Measurements from ENCODE around the gene DPY30.
A peak's percentile ranks its signal among the peaks of the same experiment; 100 is the strongest.
"Not testable (repeated sequence)": the region's sequence is repeated elsewhere in the genome, so short reads cannot be mapped to it uniquely, and the experiment has no call there.

Gene DPY30

GRCh38 chr2:32054583-32054982, 15.0 kb upstream of the DPY30 start:
- not testable (repeated sequence) for H3K27me3 ChIP-seq (ENCODE audit: insufficient read depth, low read length, poor library complexity)

GRCh38 chr2:32051836-32052439, 12.3 kb upstream of the DPY30 start:
- no peak overlapping the region for H2BK5ac ChIP-seq (ENCODE audit: low read length)
- H2BK120ac ChIP-seq (ENCODE audit: low read depth, low read length), result no peak overlapping the region
- H3K27me3 ChIP-seq (ENCODE audit: insufficient read depth, low read length, poor library complexity), result no peaks in the 10 kb centered on the region
- no peak overlapping the region for H2AK5ac ChIP-seq (ENCODE audit: low read length)
- H3K9ac ChIP-seq (ENCODE audit: low read length), result no peak overlapping the region
- H4K5ac ChIP-seq (ENCODE audit: low read length), result no peak overlapping the region
- no peak overlapping the region for H3K27ac ChIP-seq (ENCODE audit: low read depth, low read length)
- no peak overlapping the region for H3K4ac ChIP-seq (ENCODE audit: low read depth, low read length)
- no peaks in the 10 kb centered on the region for H3K79me1 ChIP-seq (ENCODE audit: low read length)
- no peak overlapping the region for H4K8ac ChIP-seq (ENCODE audit: low read depth, low read length)
- no peak overlapping the region for H3K56ac ChIP-seq (ENCODE audit: low read length)
- no CpG with 5 or more reads among the region's 11 CpGs for WGBS (ENCODE audit: extremely low coverage, insufficient coverage, low lambda C conversion rate)
- no peak overlapping the region for H2BK15ac ChIP-seq (replicated peaks; ENCODE audit: low read depth)
- no peak for DNase-seq
- no peak overlapping the region for H3K18ac ChIP-seq (ENCODE audit: low read length)
- no peak overlapping the region for H3K23ac ChIP-seq (ENCODE audit: low read length)
- H3K79me2 ChIP-seq (ENCODE audit: control insufficient read depth, insufficient read depth, low read length), result no peaks in the 10 kb centered on the region
- no peaks in the 10 kb centered on the region for H3K4me1 ChIP-seq (ENCODE audit: control insufficient read depth, low read depth, low read length)
- H3K4me2 ChIP-seq (ENCODE audit: low read length), result no peak overlapping the region
- H3K36me3 ChIP-seq (ENCODE audit: control insufficient read depth, insufficient read depth, low read length), result no peaks in the 10 kb centered on the region
- no peak overlapping the region for H3K4me3 ChIP-seq (ENCODE audit: low read length)

More at GRCh38 chr2:32054583-32054982, 15.0 kb upstream of the DPY30 start:
- H2BK15ac ChIP-seq (replicated peaks; ENCODE audit: low read depth); H3K56ac ChIP-seq (ENCODE audit: low read length); H3K18ac ChIP-seq (ENCODE audit: low read length); H3K4me3 ChIP-seq (ENCODE audit: low read length); H2BK120ac ChIP-seq (ENCODE audit: low read depth, low read length); H3K4me1 ChIP-seq (ENCODE audit: control insufficient read depth, low read depth, low read length); DNase-seq; H3K27ac ChIP-seq (ENCODE audit: low read depth, low read length); H3K9ac ChIP-seq (ENCODE audit: low read length); H3K4ac ChIP-seq (ENCODE audit: low read depth, low read length); H4K5ac ChIP-seq (ENCODE audit: low read length); H2AK5ac ChIP-seq (ENCODE audit: low read length); H3K79me1 ChIP-seq (ENCODE audit: low read length); H3K79me2 ChIP-seq (ENCODE audit: control insufficient read depth, insufficient read depth, low read length); H4K8ac ChIP-seq (ENCODE audit: low read depth, low read length); H3K4me2 ChIP-seq (ENCODE audit: low read length); H3K36me3 ChIP-seq (ENCODE audit: control insufficient read depth, insufficient read depth, low read length); H3K23ac ChIP-seq (ENCODE audit: low read length); H2BK5ac ChIP-seq (ENCODE audit: low read length): not testable (repeated sequence)
- WGBS (ENCODE audit: extremely low coverage, insufficient coverage, low lambda C conversion rate), result no CpG with 5 or more reads among the region's 3 CpGs

GRCh38 chr2:32043561-32043960, 4.0 kb upstream of the DPY30 start:
- Histone ChIP-seq H3K56ac (ENCODE audit: low read length) (no peak overlapping the region), H3K79me2 (ENCODE audit: control insufficient read depth, insufficient read depth, low read length) (peaks cover 7% of the 10 kb centered on the region), H3K4ac (ENCODE audit: low read depth, low read length) (no peak overlapping the region), H2BK120ac (ENCODE audit: low read depth, low read length) (no peak overlapping the region), H4K5ac (ENCODE audit: low read length) (no peak overlapping the region), H3K4me2 (ENCODE audit: low read length) (no peak overlapping the region), H2BK15ac (replicated peaks; ENCODE audit: low read depth) (no peak overlapping the region), H4K8ac (ENCODE audit: low read depth, low read length) (no peak overlapping the region), H3K4me1 (ENCODE audit: control insufficient read depth, low read depth, low read length) (no peaks in the 10 kb centered on the region), H3K4me3 (ENCODE audit: low read length) (no peak overlapping the region), H3K18ac (ENCODE audit: low read length) (no peak overlapping the region), H3K23ac (ENCODE audit: low read length) (no peak overlapping the region), H3K9ac (ENCODE audit: low read length) (no peak overlapping the region), H2AK5ac (ENCODE audit: low read length) (no peak overlapping the region), H3K79me1 (ENCODE audit: low read length) (peaks cover 2% of the 10 kb centered on the region), H2BK5ac (ENCODE audit: low read length) (no peak overlapping the region), H3K27me3 (ENCODE audit: insufficient read depth, low read length, poor library complexity) (no peaks in the 10 kb centered on the region), H3K36me3 (ENCODE audit: control insufficient read depth, insufficient read depth, low read length) (no peaks in the 10 kb centered on the region), H3K27ac (ENCODE audit: low read depth, low read length) (no peak overlapping the region)
- no peak for DNase-seq
- WGBS (ENCODE audit: extremely low coverage, insufficient coverage, low lambda C conversion rate), result no CpG with 5 or more reads among the region's 7 CpGs

GRCh38 chr2:32034198-32034887, 5.3 kb downstream of the DPY30 start:
- no CpG with 5 or more reads among the region's 8 CpGs for WGBS (ENCODE audit: extremely low coverage, insufficient coverage, low lambda C conversion rate)

GRCh38 chr2:32018789-32019482, 20.7 kb downstream of the DPY30 start:
- not testable (repeated sequence) for H2BK15ac ChIP-seq (replicated peaks; ENCODE audit: low read depth); H3K79me1 ChIP-seq (ENCODE audit: low read length); H3K4me2 ChIP-seq (ENCODE audit: low read length); H3K18ac ChIP-seq (ENCODE audit: low read length); H3K27ac ChIP-seq (ENCODE audit: low read depth, low read length); H3K9ac ChIP-seq (ENCODE audit: low read length); H3K4ac ChIP-seq (ENCODE audit: low read depth, low read length); H2BK120ac ChIP-seq (ENCODE audit: low read depth, low read length); H3K4me1 ChIP-seq (ENCODE audit: control insufficient read depth, low read depth, low read length); H3K27me3 ChIP-seq (ENCODE audit: insufficient read depth, low read length, poor library complexity); H4K5ac ChIP-seq (ENCODE audit: low read length); H3K79me2 ChIP-seq (ENCODE audit: control insufficient read depth, insufficient read depth, low read length); H3K23ac ChIP-seq (ENCODE audit: low read length); H3K56ac ChIP-seq (ENCODE audit: low read length); H4K8ac ChIP-seq (ENCODE audit: low read depth, low read length); H2BK5ac ChIP-seq (ENCODE audit: low read length); DNase-seq; H3K4me3 ChIP-seq (ENCODE audit: low read length); H3K36me3 ChIP-seq (ENCODE audit: control insufficient read depth, insufficient read depth, low read length); H2AK5ac ChIP-seq (ENCODE audit: low read length)
- WGBS (ENCODE audit: extremely low coverage, insufficient coverage, low lambda C conversion rate), result no CpG with 5 or more reads among the region's 9 CpGs

More at GRCh38 chr2:32034198-32034887, 5.3 kb downstream of the DPY30 start:
- not testable (repeated sequence) for H2AK5ac ChIP-seq (ENCODE audit: low read length); H3K4me3 ChIP-seq (ENCODE audit: low read length); H2BK15ac ChIP-seq (replicated peaks; ENCODE audit: low read depth); H3K18ac ChIP-seq (ENCODE audit: low read length); H3K4me1 ChIP-seq (ENCODE audit: control insufficient read depth, low read depth, low read length); H3K27ac ChIP-seq (ENCODE audit: low read depth, low read length); H3K56ac ChIP-seq (ENCODE audit: low read length); H3K4ac ChIP-seq (ENCODE audit: low read depth, low read length); H3K9ac ChIP-seq (ENCODE audit: low read length); H3K4me2 ChIP-seq (ENCODE audit: low read length); H4K5ac ChIP-seq (ENCODE audit: low read length); H4K8ac ChIP-seq (ENCODE audit: low read depth, low read length); H3K36me3 ChIP-seq (ENCODE audit: control insufficient read depth, insufficient read depth, low read length); H2BK120ac ChIP-seq (ENCODE audit: low read depth, low read length); H3K79me1 ChIP-seq (ENCODE audit: low read length); H3K27me3 ChIP-seq (ENCODE audit: insufficient read depth, low read length, poor library complexity); H2BK5ac ChIP-seq (ENCODE audit: low read length)
- peak; percentile 16 for DNase-seq
- Histone ChIP-seq H3K23ac (ENCODE audit: low read length) (peak overlapping the region; percentile 24), H3K79me2 (ENCODE audit: control insufficient read depth, insufficient read depth, low read length) (peaks cover 15% of the 10 kb centered on the region)

Data from mesendoderm (in vitro differentiated cells).